Stimulated activated CD4-positive, alpha-beta T cell treated with anti-CD3 and anti-CD28 coated beads, Interleukin-15, amount 100 ng/mL, for 24 hours (primary cell): ENCODE results near the gene DOCK4.
"Not testable (repeated sequence)": the region's sequence is repeated elsewhere in the genome, so short reads cannot be mapped to it uniquely, and the experiment has no call there.

Source experiments
- DNase-seq: peaks from one replicate; pipeline ENCODE4 v3.0.0-alpha.2; 2020

Gene DOCK4

GRCh38 chr7:111937163-111937562 lies 269.0 kb downstream of the DOCK4 start:
- DNase-seq: no peak

GRCh38 chr7:111933609-111934008 lies 272.6 kb downstream of the DOCK4 start:
- DNase-seq: no peak

DNA sequence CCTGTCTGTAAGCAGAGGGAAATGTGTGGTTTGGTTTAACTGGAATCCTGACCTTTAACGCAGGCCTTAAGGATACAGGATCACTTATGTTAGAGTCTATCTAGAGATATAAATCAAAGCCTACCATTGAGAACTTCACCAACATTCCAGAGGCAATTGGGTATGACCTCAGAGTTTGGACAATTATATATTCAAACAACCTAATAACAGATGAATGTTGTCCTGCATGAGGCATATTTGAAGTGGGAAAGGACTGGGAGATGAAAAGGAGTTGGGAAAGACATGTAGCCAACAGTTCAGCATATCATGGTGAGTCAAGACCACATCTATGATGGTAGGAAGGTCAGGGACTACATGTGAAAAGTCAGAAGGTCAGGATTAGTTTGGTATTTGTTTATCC lies 274.2 kb downstream of the DOCK4 start:
- DNase-seq: no peak

- DNase-seq: no peak
Measured at GRCh38 chr7:111931016-111931517, 275.1 kb downstream of the DOCK4 start.

- DNase-seq: no peak
Measured at GRCh38 chr7:111929264-111929663, 276.9 kb downstream of the DOCK4 start.

DNA sequence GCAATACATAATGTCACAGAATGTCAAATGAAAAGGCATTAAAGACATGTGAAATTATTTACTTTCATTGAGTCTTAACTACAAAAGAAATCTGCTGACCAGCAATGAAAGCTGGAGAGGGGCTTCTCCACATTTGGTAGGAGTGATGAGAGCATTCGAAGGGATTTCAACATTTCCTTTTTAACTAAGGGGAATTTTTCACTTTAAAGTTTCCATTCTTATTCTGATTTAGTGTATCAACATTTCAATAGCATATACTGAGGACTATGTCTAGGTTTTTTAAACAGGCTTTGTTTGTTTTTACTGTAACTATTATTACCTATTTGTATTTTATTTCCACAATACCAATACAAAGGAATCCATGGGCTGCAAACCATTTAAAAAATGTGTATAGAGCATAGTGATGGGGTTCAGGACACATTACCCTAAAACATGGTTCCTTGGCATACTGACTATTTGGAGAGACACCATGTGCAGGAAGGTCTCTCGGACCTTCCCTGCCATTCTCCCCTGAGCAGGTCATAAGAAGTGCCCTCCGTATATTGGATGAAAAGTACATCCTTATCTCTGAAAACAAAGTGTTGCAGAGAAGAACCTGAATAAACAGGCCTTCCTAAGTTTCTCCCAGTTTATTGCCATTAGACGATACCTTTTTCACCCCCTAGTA lies 278.7 kb downstream of the DOCK4 start:
- no peak for DNase-seq

GRCh38 chr7:111920329-111920728 lies 285.9 kb downstream of the DOCK4 start:
- no peak for DNase-seq

GRCh38 chr7:111919631-111920179 lies 286.5 kb downstream of the DOCK4 start:
- no peak for DNase-seq

GRCh38 chr7:111919164-111919563 lies 287.0 kb downstream of the DOCK4 start:
- DNase-seq: no peak

DNA sequence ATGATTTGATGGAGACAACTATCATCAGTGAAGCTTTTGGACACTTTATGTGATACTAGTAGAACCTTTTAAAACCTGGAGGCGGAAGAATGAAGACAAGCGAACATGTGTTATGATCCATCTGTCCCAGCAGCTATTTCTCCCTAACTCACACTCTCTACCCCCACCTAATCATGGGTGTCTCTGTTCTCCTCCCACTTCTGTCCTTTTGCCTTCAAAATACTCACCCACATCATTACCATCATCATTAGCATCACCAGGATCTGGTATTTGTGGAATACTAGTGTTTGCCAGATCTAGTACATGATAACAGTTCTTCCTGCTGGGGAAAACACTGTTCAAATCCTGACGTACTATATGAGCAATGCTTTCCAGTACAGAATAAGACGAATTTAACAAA lies 287.7 kb downstream of the DOCK4 start:
- no peak for DNase-seq

DNA sequence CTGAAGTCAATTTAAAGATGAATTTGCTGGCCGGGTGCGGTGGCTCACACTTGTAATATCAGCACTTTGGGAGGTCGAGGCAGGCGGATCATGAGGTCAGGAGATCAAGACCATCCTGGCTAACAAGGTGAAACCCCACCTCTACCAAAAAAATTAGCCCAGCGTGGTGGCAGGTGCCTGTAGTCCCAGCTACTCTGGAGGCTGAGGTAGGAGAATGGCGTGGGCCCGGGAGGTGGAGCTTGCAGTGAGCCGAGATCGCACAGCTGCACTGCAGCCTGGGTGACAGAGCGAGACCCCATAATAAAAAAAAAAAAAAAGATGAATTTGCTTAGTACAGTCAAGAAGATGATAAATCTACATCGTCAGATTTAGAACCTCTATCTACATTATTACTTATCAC lies 288.8 kb downstream of the DOCK4 start:
- not testable (repeated sequence) for DNase-seq

DNA sequence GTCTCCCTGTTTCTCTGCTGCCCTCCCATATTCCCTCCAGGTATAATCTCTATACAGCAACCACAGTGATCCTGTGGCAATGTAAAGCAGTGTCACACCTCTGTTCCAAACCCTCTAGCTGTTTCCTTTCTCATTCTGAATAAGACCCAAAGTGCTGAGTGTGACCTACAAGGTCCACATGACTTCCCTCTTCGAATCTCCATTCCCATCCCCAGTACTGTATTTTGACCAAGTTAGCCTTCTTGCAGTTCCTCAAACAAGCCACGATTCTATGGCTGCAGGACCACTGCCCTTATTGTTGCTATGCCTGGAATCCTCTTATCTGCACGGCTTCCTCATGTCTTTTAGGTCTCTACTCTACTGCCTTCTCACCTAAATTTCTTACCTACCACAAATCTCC lies 291.9 kb downstream of the DOCK4 start:
- DNase-seq: no peak

GRCh38 chr7:111911166-111911961 lies 294.8 kb downstream of the DOCK4 start:
- no peak for DNase-seq

GRCh38 chr7:111910656-111911055 lies 295.5 kb downstream of the DOCK4 start:
- DNase-seq: no peak

- not testable (repeated sequence) for DNase-seq
Measured at GRCh38 chr7:111908673-111909072, 297.5 kb downstream of the DOCK4 start.

DNA sequence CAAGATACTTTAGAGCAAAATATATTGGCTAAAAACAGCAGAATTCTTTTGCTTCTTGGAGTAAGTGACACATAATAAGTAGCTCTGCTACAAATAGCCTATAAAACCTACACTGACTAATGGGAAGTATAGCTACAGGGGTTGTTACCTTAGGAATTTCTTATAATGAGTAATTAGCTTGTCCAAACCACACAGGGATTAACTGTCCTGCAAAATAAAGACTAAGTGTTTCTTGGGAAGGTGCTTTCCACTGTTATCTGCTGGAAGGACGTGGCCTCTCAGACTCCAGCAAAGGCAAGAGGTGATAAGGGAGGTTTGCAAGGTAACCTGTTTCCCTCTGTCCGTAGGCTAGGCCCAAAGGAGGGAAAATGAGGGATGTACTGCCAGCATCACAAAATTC lies 302.4 kb downstream of the DOCK4 start:
- DNase-seq: no peak

- DNase-seq: no peak
Measured at GRCh38 chr7:111903016-111903415, 303.2 kb downstream of the DOCK4 start.

- DNase-seq: no peak
Measured at GRCh38 chr7:111900283-111900682, 305.9 kb downstream of the DOCK4 start.

- no peak for DNase-seq
Measured at GRCh38 chr7:111895049-111895448, 311.1 kb downstream of the DOCK4 start.

GRCh38 chr7:111894518-111894917 lies 311.7 kb downstream of the DOCK4 start:
- DNase-seq: no peak

DNA sequence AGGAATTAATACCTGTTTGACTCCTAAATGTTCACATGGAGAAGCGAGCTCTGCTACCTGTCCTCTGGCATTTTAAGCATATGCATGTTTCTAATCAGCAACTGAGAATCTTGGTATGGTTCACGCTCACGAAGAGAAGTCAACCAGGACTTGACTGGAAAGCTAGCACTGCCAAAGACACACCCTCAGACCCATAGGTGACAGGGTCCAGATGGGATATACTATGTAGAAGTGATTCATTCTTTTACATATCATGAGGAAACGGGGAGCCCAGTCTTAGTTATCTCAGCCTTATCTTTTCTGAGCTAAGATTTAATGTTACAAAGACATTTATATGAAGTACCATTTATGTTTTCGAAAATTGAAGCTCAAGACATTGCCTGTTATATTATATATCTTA lies 313.0 kb downstream of the DOCK4 start:
- no peak for DNase-seq

DNA sequence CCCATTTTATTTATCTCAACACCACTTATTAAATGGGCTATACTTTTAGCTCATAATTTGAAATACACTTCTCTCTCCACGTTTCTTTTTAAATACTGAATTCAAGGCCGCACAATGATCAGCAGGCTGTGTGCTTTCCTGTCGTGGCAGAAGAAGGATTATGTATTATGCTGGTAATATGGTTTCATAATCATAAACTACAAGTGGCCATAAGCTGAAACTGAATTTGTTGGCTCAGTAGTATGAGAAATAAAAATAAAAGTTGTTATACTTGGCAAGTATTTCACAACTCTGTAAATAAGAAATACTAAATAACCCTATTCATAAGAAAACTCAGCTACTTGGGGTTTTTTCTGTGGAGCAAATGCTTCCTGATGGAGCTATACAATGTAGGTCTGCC lies 313.6 kb downstream of the DOCK4 start:
- DNase-seq: no peak

DNA sequence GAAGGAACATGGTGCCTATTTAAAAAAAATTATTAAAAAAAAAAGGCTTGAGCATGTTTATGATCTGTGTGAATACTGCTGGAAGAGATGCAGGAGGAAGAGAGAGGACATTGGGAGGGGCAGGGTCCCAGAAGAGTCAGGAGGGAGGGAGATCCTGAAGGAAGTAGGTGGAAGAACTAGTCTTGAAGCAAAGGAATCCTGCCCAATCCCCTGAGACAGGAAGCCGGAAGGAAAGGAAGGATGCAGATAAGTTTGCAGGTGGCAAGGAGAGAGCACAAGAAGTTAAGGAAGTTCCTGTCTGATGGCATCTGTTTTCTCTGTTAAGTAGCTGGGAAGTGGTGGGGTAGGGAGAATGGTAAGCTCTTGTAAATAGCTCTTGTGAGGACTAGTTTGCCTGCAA lies 318.5 kb downstream of the DOCK4 start:
- DNase-seq: no peak

DNA sequence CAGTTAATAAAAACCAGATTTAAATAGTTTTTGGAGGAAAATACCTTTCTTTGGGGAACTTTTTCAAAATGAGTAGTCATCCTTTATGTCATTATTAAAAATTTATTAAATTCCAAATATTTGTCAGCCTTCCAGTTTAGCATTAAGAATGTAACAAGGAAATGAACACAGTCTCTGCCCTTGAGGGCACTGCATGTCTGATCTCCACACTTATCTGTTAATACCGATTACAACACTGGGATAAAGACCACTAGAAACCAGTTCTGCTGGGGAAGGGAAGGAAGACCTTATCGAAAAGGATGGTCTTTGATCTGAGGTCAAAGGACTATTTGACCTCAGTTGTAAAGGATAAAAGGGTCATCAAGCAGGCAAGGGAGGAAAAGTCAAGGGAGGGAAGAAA lies 320.0 kb downstream of the DOCK4 start:
- DNase-seq: no peak
